Stomach (tissue), 4 donors: ENCODE data around the gene FOXP2.

Experiments
- CTCF ChIP-seq, 7 experiments: fragments of 450-650 bp in 4 of 7; fragments of 200-600 bp in 3 of 7; sonication (generic) in 3 of 7; IDR thresholded peaks; one replicate each; pipeline ENCODE4 v1.5.1; 2016 to 2019; ENCODE audit warnings: antibody characterized with exemption in 7 of 7, control low read depth in 2 of 7, mild to moderate bottlenecking in 1 of 7
- EP300 ChIP-seq: sonication (generic); formaldehyde crosslinking; IDR thresholded peaks from one replicate; pipeline ENCODE4 v1.6.1; 2017; ENCODE audit warnings: antibody characterized with exemption
- POLR2A ChIP-seq, 4 donors: fragments of 450-650 bp; IDR thresholded peaks; one replicate each; pipeline ENCODE4 v1.6.1; 2016; ENCODE audit warnings: antibody characterized with exemption in 4 of 4, control low read depth in 2 of 4, mild to moderate bottlenecking in 1 of 4, moderate library complexity in 1 of 4
- POLR2AphosphoS5 ChIP-seq, 3 donors: sonication (generic); formaldehyde crosslinking; IDR thresholded peaks; one replicate each; pipeline ENCODE4 v1.6.1; 2016; ENCODE audit warnings: antibody characterized with exemption in 3 of 3

- TF ChIP-seq CTCF (IDR thresholded peaks at IDR 0.05) (no peak), EP300 (no peak), POLR2A (IDR thresholded peaks at IDR 0.05) (no peak), POLR2AphosphoS5 (IDR thresholded peaks at IDR 0.05) (no peak)
These were observed 175.7 kb downstream of the FOXP2 start for GRCh38 chr7:114590298-114590697.
